Psoas muscle (tissue), 8 donors: ENCODE measurements around the gene TBC1D4. TPM values are rescaled to one million over a fixed set of nuclear protein-coding genes. Genes with fewer than 3 reads are reported as not detected.

Experiments used
- ATAC-seq, 4 donors: fragments of 200-7000 bp; cut with Tn5 transposase; one replicate each; pipeline ENCODE4 v1.9.1; 2020; ENCODE audit warnings: moderate library complexity in 3 of 4, mild to moderate bottlenecking in 2 of 4
- DNase-seq, 2 donors: peaks; one replicate each; pipeline ENCODE4 v3.0.0-alpha.2; 2020
- H3K27ac ChIP-seq: fragments of 200-600 bp; one replicate; pipeline ENCODE4 v1.8.0; 2022
- H3K27me3 ChIP-seq, 3 donors: fragments of 200-600 bp in 1 of 3; one replicate each; pipeline versions ENCODE4 v1.6.1 to v1.8.0; 2013 to 2022; ENCODE audit warnings: low read length in 2 of 3, mild to moderate bottlenecking in 2 of 3, moderate library complexity in 1 of 3; ENCODE audit not compliant: insufficient read depth in 3 of 3
- H3K36me3 ChIP-seq, 2 donors: fragments of 200-600 bp in 1 of 2; one replicate each; pipeline versions ENCODE4 v1.6.1 to v1.8.0; 2013 to 2022; ENCODE audit warnings: low read depth in 1 of 2, mild to moderate bottlenecking in 1 of 2, moderate library complexity in 1 of 2; ENCODE audit not compliant: insufficient read depth in 1 of 2
- H3K4me1 ChIP-seq: fragments of 200-600 bp; one replicate; pipeline ENCODE4 v1.8.0; 2022
- H3K4me3 ChIP-seq: fragments of 200-600 bp; one replicate; pipeline ENCODE4 v1.8.0; 2022; ENCODE audit warnings: mild to moderate bottlenecking
- H3K9me3 ChIP-seq: fragments of 200-600 bp; one replicate; pipeline ENCODE4 v1.8.0; 2022
- WGBS, 3 donors: extraction: QIAGEN DNeasy Blood & Tissue Kit; methylation state at CpG; one replicate each; pipeline versions ENCODE4 v1.1.6 to v1.1.7; 2013; 5-methylcytosine and 5-hydroxymethylcytosine counted together
- intact Hi-C, 2 donors: fragments of 100-400 bp; cut with DNase I; formaldehyde crosslinking; loops; one replicate each; pipeline versions ENCODE4 v1.11.0 to v1.14.2; 2022
- polyA plus RNA-seq, 3 donors: library from polyadenylated mRNA; stranded (reverse); fragments of 200-250 nt; gene quantifications; one replicate each; pipeline ENCODE4 v1.2.3, GENCODE V29; 2013
- total RNA-seq, 4 donors: library from RNA; stranded (reverse); fragmentation: NEBNext Ultra II Directional in 2 of 4; extraction: Animal tissue kit (Norgen Biotek cat#: 25700) in 2 of 4; gene quantifications; one replicate each; pipeline versions ENCODE4 v1.2.1 to v1.2.4, GENCODE V29; 2021 to 2023
- TF ChIP-seq, protein P1 (sequence below): fragments of 200-600 bp; IDR thresholded peaks from one replicate; pipeline ENCODE4 v1.8.0; 2022; ENCODE audit warnings: antibody characterized with exemption
- donor health status: healthy with polysubstance abuse.
- donor health status: DM: no; HTN: no; CAD: no; lungs with moderate emphysema.
- donor health status: Bipolar disorder and iron deficiency.
- donor health status: healthy.
- donor health status: DM: yes; HTN: yes; CAD: no.
- donor health status: DM: no; HTN: no; CAD: no.
- donor health status: DM: no; HTN: no; CAD: no.
- donor health status: DM: yes; HTN: yes; CAD: no.

Gene TBC1D4
- total and polyA plus RNA-seq, 7 donors, result 3.1 to 127 (median 89.9) TPM

GRCh38 chr13:75444016-75444415, 38.0 kb downstream of the TBC1D4 start:
- 86 to 90% (median 89%) methylated on average over 6 of the region's 6 CpGs for WGBS, 3 donors
- Histone ChIP-seq H3K36me3 (no peaks in the 10 kb centered on the region), H3K4me3 (peak overlapping the region; percentile 39), H3K27ac (peak overlapping the region; percentile 84), H3K9me3 (no peaks in the 10 kb centered on the region), H3K27me3 (no peaks in the 10 kb centered on the region), H3K4me1 (peaks cover 59% of the 10 kb centered on the region)
- intact Hi-C loops, result no loop called here
- ATAC-seq (no peak), DNase-seq (no peak)
- TF ChIP-seq, protein P1, sequence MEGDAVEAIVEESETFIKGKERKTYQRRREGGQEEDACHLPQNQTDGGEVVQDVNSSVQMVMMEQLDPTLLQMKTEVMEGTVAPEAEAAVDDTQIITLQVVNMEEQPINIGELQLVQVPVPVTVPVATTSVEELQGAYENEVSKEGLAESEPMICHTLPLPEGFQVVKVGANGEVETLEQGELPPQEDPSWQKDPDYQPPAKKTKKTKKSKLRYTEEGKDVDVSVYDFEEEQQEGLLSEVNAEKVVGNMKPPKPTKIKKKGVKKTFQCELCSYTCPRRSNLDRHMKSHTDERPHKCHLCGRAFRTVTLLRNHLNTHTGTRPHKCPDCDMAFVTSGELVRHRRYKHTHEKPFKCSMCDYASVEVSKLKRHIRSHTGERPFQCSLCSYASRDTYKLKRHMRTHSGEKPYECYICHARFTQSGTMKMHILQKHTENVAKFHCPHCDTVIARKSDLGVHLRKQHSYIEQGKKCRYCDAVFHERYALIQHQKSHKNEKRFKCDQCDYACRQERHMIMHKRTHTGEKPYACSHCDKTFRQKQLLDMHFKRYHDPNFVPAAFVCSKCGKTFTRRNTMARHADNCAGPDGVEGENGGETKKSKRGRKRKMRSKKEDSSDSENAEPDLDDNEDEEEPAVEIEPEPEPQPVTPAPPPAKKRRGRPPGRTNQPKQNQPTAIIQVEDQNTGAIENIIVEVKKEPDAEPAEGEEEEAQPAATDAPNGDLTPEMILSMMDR, result no peak

DNA sequence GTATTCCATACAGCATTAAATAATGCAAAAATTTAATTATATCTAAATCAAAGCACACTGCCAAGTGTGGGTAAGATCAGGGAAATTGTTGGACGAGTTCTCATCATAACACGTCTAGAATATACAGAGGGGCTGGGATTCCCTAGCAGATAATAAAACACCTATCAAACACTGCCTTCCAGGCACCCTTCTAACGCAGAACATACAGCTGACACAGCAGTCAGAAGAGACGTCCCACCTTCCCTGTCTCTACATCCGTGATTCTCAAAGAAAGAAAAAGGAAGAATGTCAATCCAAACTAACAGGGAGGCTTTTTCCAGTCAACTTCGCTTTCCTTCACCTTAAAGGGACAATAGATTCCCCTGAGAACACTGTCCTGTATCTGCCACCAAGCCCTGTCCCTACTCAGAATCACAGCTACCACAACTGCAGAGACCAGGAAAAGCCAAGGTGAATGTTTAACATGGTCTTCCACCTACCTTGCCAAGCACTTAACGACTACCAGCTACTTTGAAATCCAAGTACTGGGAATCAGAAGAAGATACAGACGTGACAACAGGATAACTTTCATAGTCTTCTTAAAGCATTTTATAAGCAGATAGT, 38.5 kb downstream of the TBC1D4 start:
- Histone ChIP-seq H3K36me3 (no peaks in the 10 kb centered on the region), H3K27me3 (no peaks in the 10 kb centered on the region), H3K27ac (peak overlapping the region; percentile 84), H3K4me1 (peaks cover 62% of the 10 kb centered on the region), H3K9me3 (no peaks in the 10 kb centered on the region), H3K4me3 (peak overlapping the region; percentile 39)
- TF ChIP-seq, protein P1, result no peak
- intact Hi-C loops, result no loop called here
- no peak for ATAC-seq
- DNase-seq, result no peak
- 31 to 47% (median 33%) methylated on average over 8 of the region's 8 CpGs for WGBS, 3 donors

DNA sequence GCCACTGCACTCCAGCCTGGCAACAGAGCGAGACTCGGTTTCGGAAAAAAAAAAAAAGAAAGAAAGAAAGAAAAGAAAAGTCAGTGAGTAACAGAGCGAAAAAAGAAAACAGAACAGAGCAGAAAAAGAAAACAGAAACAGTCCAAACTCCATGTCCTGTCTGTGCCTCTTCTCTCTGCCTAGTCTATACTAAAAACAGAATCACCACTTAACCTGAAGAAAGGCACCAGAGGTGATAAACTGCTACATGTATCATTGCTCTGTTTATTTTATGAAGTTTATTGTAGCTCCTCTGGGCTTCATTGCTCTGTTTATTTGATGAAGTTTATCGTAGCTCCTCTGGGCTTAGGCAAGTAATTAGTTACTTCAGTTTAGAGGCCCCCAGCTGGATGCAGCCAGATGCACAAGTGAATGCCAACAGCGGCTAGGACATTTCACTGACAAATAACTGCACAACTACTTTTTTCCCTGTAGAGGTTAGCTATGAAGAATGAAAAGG, 39.2 kb downstream of the TBC1D4 start:
- TF ChIP-seq, protein P1, result no peak
- no peaks in the 10 kb centered on the region for H3K27me3 ChIP-seq
- peak in 1 of 4 donors; percentile 12 for ATAC-seq
- peak overlapping the region; percentile 39 for H3K4me3 ChIP-seq
- peaks cover 69% of the 10 kb centered on the region for H3K4me1 ChIP-seq
- H3K27ac ChIP-seq, result peak overlapping the region; percentile 84
- 65 to 69% (median 67%) methylated on average over 6 of the region's 6 CpGs for WGBS, 3 donors
- no peaks in the 10 kb centered on the region for H3K36me3 ChIP-seq
- DNase-seq, result no peak
- intact Hi-C loops, result no loop called here
- no peaks in the 10 kb centered on the region for H3K9me3 ChIP-seq

GRCh38 chr13:75440100-75440499, 41.9 kb downstream of the TBC1D4 start:
- Histone ChIP-seq H3K4me3 (no peak overlapping the region), H3K27me3 (no peaks in the 10 kb centered on the region), H3K4me1 (peaks cover 65% of the 10 kb centered on the region), H3K9me3 (no peaks in the 10 kb centered on the region), H3K36me3 (no peaks in the 10 kb centered on the region), H3K27ac (peak overlapping the region; percentile 68)
- no peak for DNase-seq
- 78 to 91% (median 81%) methylated on average over 2 of the region's 2 CpGs for WGBS, 3 donors
- intact Hi-C loops, result no loop called here
- no peak for ATAC-seq
- TF ChIP-seq, protein P1, result no peak
